NCI-H2196 treated with DMSO at 0.1 percent for 48 hours (cell line): Measurements from ENCODE around the gene TUBGCP3.

Experiments
- DNase-seq: peaks from one replicate; lab custom pipeline; 2025; ENCODE audit not compliant: unreplicated experiment; lab: John Stamatoyannopoulos, UW

TUBGCP3 gene

DNA sequence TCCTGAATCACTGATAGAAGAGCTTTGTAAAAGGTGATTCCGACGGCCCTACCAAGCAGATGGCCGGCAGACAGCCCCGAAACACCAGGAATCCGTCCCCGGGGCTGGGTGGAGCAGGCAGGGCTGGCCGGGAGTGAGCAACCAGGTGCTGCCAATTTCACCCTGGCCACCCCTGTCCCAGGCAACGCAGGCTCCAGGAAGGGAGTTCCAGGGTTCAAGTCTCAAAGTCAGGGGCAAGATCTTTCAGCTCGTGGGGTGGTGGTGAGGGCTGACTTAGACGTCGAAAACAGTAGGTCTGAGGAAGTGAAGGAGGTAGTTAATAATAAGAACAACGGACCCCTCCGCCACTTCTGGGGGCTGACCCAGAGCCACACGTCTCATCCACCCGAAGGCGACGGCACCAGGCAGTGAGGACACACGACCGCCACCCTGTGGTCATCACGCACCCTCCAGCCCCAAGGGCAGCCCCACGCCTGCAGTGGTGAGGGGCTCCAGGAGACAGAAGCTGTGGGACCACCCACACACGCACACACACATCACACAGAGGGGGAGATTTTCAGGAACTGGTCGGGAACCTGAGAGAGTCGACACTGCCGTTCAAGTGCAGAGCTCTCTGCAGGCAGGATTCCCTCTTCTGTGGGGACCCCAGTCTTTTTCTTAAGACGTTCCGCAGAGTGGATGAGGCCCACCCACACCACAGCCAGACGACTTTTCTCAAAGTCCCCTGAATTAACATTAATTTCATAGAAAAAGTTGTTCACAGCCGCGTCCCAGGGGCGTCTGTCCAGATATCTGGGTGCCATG lies 144.6 kb downstream of the TUBGCP3 start:
- DNase-seq: no peak

DNA sequence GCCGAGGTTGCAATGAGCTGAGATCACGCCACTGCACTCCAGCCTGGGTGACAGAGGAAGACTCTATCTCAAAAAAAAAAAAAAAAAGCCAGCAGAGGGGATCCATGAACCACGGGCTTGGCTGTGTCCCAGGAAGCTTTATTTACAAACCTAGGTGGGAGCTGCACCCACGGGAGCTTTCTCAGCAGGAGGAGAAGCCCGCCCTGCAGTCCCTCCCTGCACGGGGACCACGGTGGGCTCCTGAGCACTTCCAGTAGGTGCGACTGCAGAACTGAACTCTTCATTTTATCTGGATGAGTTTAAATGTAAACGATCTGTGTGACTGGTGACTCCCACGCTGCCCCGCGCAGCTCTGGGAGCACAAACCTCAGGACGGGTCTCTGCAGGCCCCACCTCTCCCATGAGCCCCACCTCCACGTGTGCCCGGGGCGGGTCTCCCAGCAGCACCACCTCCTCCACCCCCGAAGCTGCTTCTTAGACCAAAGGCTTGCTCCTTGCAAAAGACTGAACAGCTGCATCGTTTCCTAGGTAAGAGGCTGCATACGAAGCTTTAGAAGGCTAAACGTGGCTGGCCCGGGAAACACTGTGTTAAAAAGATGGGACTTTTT lies 145.4 kb downstream of the TUBGCP3 start:
- DNase-seq: no peak

DNA sequence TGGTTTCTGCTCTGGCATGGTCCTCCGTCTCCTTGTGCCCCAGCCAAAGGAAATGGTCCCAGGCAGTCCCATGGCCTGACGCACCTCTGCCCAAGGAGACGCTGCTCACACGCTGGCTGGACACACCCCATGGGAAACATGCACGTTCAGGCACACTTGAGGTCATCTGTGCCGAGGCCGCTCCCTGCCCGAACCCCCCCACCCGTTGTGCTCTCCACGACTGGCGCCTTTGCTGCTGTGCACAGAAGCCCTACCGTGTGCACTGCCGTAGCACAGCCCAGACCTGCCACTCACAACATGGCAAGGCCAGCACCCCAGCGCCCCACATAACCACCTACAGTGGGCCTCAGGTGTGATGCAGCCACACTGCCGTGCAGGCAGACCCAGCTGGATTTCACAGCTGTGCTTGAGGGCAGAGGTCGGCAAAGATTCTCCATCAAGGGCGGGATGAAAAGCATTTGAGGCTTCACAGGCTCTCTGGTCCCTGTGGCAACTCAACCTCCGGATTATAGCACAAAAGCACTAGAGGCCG lies 146.1 kb downstream of the TUBGCP3 start:
- DNase-seq: no peak

DNA sequence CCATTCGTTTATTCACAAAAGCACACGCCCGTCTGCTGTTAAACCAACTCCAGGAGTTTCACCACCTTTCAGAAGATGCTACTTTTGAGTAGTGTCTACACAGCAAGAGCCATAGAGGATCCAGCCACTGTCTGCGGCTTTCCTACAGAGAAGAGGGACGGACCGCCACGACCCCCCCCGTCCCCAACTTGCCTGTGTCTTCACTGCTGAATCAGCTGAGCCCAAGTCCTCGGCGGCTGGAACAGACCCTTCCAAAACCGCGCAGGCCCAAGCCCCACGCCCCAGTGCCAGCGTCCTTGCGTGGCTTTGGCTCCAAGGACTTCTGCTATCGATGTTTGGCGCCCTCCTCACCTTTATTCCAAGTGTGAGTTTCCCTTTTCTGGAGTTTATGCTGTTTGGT lies 146.7 kb downstream of the TUBGCP3 start:
- no peak for DNase-seq

DNA sequence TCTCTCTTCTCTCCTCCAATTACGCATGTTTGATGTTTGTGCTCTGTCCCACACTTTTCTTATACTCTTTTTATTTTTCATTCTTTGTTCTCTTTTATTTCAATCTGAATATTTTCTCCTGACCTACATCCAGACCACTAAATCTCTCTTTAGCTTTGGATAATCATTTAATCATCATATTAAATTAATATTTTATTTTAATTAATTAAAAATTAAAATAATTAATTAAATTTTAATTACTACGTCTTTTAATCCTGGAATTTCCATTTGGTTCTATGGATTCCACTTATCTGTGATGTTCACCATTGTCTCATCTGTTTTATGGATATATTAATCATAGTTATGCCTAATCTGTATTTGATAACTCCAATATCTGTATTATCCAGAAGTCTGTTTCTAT lies 149.4 kb downstream of the TUBGCP3 start:
- DNase-seq: no peak

DNA sequence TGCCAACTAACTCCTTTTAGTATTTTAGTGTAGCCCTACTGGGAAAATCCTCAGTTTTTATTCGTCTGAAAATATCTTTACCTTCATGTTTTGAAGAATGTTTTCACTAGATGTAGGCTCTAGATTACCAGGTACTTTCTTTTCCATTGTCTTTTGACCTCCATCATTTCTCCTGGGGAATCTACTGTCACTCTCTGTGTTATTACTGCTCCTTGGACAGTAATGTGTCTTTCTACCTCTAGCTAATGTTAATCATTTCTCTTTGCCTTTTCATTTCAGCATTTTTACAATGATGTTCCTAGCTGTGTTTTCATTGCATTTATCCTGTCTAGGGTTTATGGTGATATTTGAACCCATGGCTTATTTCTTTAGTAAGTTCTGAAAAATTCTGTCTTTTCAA lies 149.9 kb downstream of the TUBGCP3 start:
- no peak for DNase-seq

DNA sequence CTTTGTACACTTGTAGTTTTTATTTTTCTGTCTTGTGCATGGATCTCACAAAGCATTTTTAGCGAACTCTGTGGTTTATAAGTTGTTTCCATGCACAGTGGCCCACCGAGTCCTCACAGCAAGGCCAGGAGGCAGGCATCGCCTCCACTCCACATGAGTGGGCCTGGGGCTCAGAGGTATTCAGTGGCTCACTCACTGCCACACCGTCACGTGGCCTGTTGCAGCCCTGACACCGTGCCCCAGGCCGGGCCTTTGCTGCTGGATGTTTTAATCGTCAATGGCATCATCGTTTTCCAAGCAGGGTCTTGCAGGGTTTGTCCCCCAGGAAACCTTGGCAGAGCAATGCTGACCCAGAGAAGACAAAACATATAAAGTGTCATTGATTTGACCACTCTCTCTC lies 152.0 kb downstream of the TUBGCP3 start:
- no peak for DNase-seq
